NCI-H345 (cell line): ENCODE data around the gene RPS14.

Experiments used
- DNase-seq: peaks from one replicate; lab custom pipeline; 2025; lab: John Stamatoyannopoulos, UW

Gene RPS14

GRCh38 chr5:150400316-150401075 is 49.0 kb downstream of the RPS14 start:
- no peak for DNase-seq

GRCh38 chr5:150399524-150400211 is 49.9 kb downstream of the RPS14 start:
- DNase-seq: no peak

- DNase-seq: no peak
Measured at GRCh38 chr5:150398722-150399523, 50.6 kb downstream of the RPS14 start.

- DNase-seq: no peak
Measured at GRCh38 chr5:150397782-150398721, 51.5 kb downstream of the RPS14 start.

- no peak for DNase-seq
Measured at GRCh38 chr5:150397146-150397781, 52.3 kb downstream of the RPS14 start.

GRCh38 chr5:150396267-150396666 is 53.3 kb downstream of the RPS14 start:
- DNase-seq: no peak

GRCh38 chr5:150395688-150395975 is 53.9 kb downstream of the RPS14 start:
- no peak for DNase-seq

GRCh38 chr5:150394912-150395687 is 54.4 kb downstream of the RPS14 start:
- DNase-seq: no peak

GRCh38 chr5:150394131-150394530 is 55.4 kb downstream of the RPS14 start:
- DNase-seq: no peak

GRCh38 chr5:150393096-150393645 is 56.4 kb downstream of the RPS14 start:
- no peak for DNase-seq

GRCh38 chr5:150392680-150393079 is 56.9 kb downstream of the RPS14 start:
- no peak for DNase-seq
